ENCODE results near the gene TMEM220.

The TMEM220 gene

GRCh38 chr17:10744501-10745000, 14.7 kb upstream of the TMEM220 start:
- peaks cover 5% of the 10 kb centered on the region for H3K4me1 ChIP-seq (ENCODE audit: insufficient read depth, insufficient read length)
- H3K36me3 ChIP-seq (ENCODE audit: insufficient read depth, insufficient read length, low read length), result no peaks in the 10 kb centered on the region
- no peak for TF ChIP-seq ZNF274 (IDR thresholded peaks at IDR 0.05; ENCODE audit: low read depth, low read length)
- no peak for TF ChIP-seq SUZ12 (IDR thresholded peaks at IDR 0.05; ENCODE audit: extremely low read depth, insufficient read depth, insufficient read length)
- TF ChIP-seq YY1 (IDR thresholded peaks at IDR 0.05; ENCODE audit: insufficient read depth, insufficient read length), result no peak
- H3K9ac ChIP-seq (ENCODE audit: insufficient read length, low read depth), result no peak overlapping the region
- H3K4me3 ChIP-seq (ENCODE audit: insufficient read length, low read depth), result no peak overlapping the region
- H3K27me3 ChIP-seq (ENCODE audit: insufficient read depth, insufficient read length), result no peaks in the 10 kb centered on the region
- DNase-seq (ENCODE audit: low read depth, low spot score), result no peak
- H3K9me3 ChIP-seq (ENCODE audit: insufficient read depth, low read length), result no peaks in the 10 kb centered on the region

GRCh38 chr17:10743316-10744009, 13.6 kb upstream of the TMEM220 start:
- TF ChIP-seq ZNF274 (IDR thresholded peaks at IDR 0.05; ENCODE audit: low read depth, low read length) (no peak), SUZ12 (IDR thresholded peaks at IDR 0.05; ENCODE audit: extremely low read depth, insufficient read depth, insufficient read length) (no peak), YY1 (IDR thresholded peaks at IDR 0.05; ENCODE audit: insufficient read depth, insufficient read length) (no peak)
- Histone ChIP-seq H3K27me3 (ENCODE audit: insufficient read depth, insufficient read length) (no peaks in the 10 kb centered on the region), H3K4me1 (ENCODE audit: insufficient read depth, insufficient read length) (peaks cover 5% of the 10 kb centered on the region), H3K9ac (ENCODE audit: insufficient read length, low read depth) (no peak overlapping the region), H3K4me3 (ENCODE audit: insufficient read length, low read depth) (no peak overlapping the region), H3K36me3 (ENCODE audit: insufficient read depth, insufficient read length, low read length) (no peaks in the 10 kb centered on the region), H3K9me3 (ENCODE audit: insufficient read depth, low read length) (no peaks in the 10 kb centered on the region)
- DNase-seq (ENCODE audit: low read depth, low spot score), result no peak

DNA sequence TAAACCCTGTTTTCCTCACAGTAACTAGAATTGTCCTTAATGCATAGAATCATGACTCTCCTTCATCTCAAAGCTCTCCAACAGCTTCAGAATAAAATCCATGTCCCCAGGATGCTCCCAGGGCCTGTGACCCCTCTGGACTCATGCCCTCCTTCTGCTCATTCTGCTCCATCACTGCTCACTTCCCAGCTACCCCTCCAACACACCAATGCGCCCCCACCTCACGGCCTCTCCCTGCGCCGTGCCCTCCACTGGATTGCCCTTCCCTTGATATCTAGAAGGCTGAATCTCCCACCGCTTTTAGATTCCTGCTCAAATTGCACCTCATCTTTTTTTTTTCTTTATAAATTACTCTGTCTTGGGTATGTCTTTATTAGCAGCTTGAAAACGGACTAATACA, 12.6 kb upstream of the TMEM220 start:
- Histone ChIP-seq H3K9me3 (ENCODE audit: insufficient read depth, low read length) (no peaks in the 10 kb centered on the region), H3K4me3 (ENCODE audit: insufficient read length, low read depth) (no peak overlapping the region), H3K4me1 (ENCODE audit: insufficient read depth, insufficient read length) (peaks cover under 1% of the 10 kb centered on the region), H3K36me3 (ENCODE audit: insufficient read depth, insufficient read length, low read length) (no peaks in the 10 kb centered on the region), H3K9ac (ENCODE audit: insufficient read length, low read depth) (no peak overlapping the region), H3K27me3 (ENCODE audit: insufficient read depth, insufficient read length) (no peaks in the 10 kb centered on the region)
- TF ChIP-seq YY1 (IDR thresholded peaks at IDR 0.05; ENCODE audit: insufficient read depth, insufficient read length) (no peak), SUZ12 (IDR thresholded peaks at IDR 0.05; ENCODE audit: extremely low read depth, insufficient read depth, insufficient read length) (no peak), ZNF274 (IDR thresholded peaks at IDR 0.05; ENCODE audit: low read depth, low read length) (no peak)
- DNase-seq (ENCODE audit: low read depth, low spot score), result no peak

GRCh38 chr17:10741416-10742135, 11.8 kb upstream of the TMEM220 start:
- no peak overlapping the region for H3K4me3 ChIP-seq (ENCODE audit: insufficient read length, low read depth)
- no peak overlapping the region for H3K9ac ChIP-seq (ENCODE audit: insufficient read length, low read depth)
- no peak for TF ChIP-seq SUZ12 (IDR thresholded peaks at IDR 0.05; ENCODE audit: extremely low read depth, insufficient read depth, insufficient read length)
- TF ChIP-seq YY1 (IDR thresholded peaks at IDR 0.05; ENCODE audit: insufficient read depth, insufficient read length), result no peak
- TF ChIP-seq ZNF274 (IDR thresholded peaks at IDR 0.05; ENCODE audit: low read depth, low read length), result no peak
- no peaks in the 10 kb centered on the region for H3K36me3 ChIP-seq (ENCODE audit: insufficient read depth, insufficient read length, low read length)
- H3K9me3 ChIP-seq (ENCODE audit: insufficient read depth, low read length), result no peaks in the 10 kb centered on the region
- no peaks in the 10 kb centered on the region for H3K27me3 ChIP-seq (ENCODE audit: insufficient read depth, insufficient read length)
- H3K4me1 ChIP-seq (ENCODE audit: insufficient read depth, insufficient read length), result no peaks in the 10 kb centered on the region
- DNase-seq (ENCODE audit: low read depth, low spot score), result no peak

DNA sequence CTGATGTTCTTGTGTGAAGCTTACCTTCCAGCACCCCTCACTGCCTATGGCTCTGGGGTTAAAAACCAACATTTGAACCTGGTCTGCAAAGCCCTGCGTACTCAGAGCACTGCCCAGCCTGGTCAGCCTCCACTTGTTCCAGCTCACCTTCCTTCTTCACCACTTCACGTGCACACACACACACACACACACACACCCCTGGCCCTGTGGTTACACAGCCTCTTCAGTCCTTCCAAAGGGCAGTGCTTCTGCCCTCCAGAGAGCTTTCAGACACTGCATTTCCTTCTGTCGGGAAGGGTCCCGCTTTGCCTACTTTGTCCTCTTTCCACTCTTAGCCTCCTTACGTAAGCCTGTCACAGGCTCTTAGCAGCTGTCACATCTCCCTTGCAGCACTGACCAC, 9.6 kb upstream of the TMEM220 start:
- H3K27me3 ChIP-seq (ENCODE audit: insufficient read depth, insufficient read length), result no peaks in the 10 kb centered on the region
- no peaks in the 10 kb centered on the region for H3K36me3 ChIP-seq (ENCODE audit: insufficient read depth, insufficient read length, low read length)
- H3K9ac ChIP-seq (ENCODE audit: insufficient read length, low read depth), result no peak overlapping the region
- TF ChIP-seq SUZ12 (IDR thresholded peaks at IDR 0.05; ENCODE audit: extremely low read depth, insufficient read depth, insufficient read length) (no peak), YY1 (IDR thresholded peaks at IDR 0.05; ENCODE audit: insufficient read depth, insufficient read length) (no peak), ZNF274 (IDR thresholded peaks at IDR 0.05; ENCODE audit: low read depth, low read length) (no peak)
- no peak for DNase-seq (ENCODE audit: low read depth, low spot score)
- H3K4me1 ChIP-seq (ENCODE audit: insufficient read depth, insufficient read length), result no peaks in the 10 kb centered on the region
- H3K4me3 ChIP-seq (ENCODE audit: insufficient read length, low read depth), result no peak overlapping the region
- H3K9me3 ChIP-seq (ENCODE audit: insufficient read depth, low read length), result no peaks in the 10 kb centered on the region

GRCh38 chr17:10738521-10739258, 8.9 kb upstream of the TMEM220 start:
- no peaks in the 10 kb centered on the region for H3K27me3 ChIP-seq (ENCODE audit: insufficient read depth, insufficient read length)
- no peak overlapping the region for H3K4me3 ChIP-seq (ENCODE audit: insufficient read length, low read depth)
- DNase-seq (ENCODE audit: low read depth, low spot score), result no peak
- no peaks in the 10 kb centered on the region for H3K36me3 ChIP-seq (ENCODE audit: insufficient read depth, insufficient read length, low read length)
- no peak for TF ChIP-seq ZNF274 (IDR thresholded peaks at IDR 0.05; ENCODE audit: low read depth, low read length)
- TF ChIP-seq YY1 (IDR thresholded peaks at IDR 0.05; ENCODE audit: insufficient read depth, insufficient read length), result no peak
- no peaks in the 10 kb centered on the region for H3K4me1 ChIP-seq (ENCODE audit: insufficient read depth, insufficient read length)
- H3K9me3 ChIP-seq (ENCODE audit: insufficient read depth, low read length), result no peaks in the 10 kb centered on the region
- H3K9ac ChIP-seq (ENCODE audit: insufficient read length, low read depth), result no peak overlapping the region

DNA sequence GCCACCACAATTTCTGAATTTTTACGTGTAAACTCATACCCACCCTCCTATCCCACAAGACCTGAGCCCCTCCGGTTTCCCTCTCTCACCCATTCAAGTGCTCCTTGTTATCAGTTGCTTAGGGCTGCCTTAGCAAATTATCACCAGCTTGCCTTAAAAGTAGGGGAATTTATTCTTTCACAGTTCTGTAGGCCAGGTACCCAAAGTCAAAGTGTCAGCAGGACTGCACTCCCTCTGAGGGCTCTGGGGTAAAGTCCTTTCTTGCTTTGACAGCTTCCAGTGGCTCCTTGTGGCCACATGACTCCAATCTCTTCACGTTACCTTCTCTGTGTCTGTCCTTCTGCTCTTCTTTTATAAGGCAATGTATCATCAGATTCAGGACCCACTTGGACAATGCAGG, 7.9 kb upstream of the TMEM220 start:
- Histone ChIP-seq H3K27me3 (ENCODE audit: insufficient read depth, insufficient read length) (no peaks in the 10 kb centered on the region), H3K36me3 (ENCODE audit: insufficient read depth, insufficient read length, low read length) (no peaks in the 10 kb centered on the region), H3K9ac (ENCODE audit: insufficient read length, low read depth) (no peak overlapping the region), H3K4me1 (ENCODE audit: insufficient read depth, insufficient read length) (no peaks in the 10 kb centered on the region), H3K4me3 (ENCODE audit: insufficient read length, low read depth) (no peak overlapping the region), H3K9me3 (ENCODE audit: insufficient read depth, low read length) (no peaks in the 10 kb centered on the region)
- TF ChIP-seq ZNF274 (IDR thresholded peaks at IDR 0.05; ENCODE audit: low read depth, low read length) (no peak), SUZ12 (IDR thresholded peaks at IDR 0.05; ENCODE audit: extremely low read depth, insufficient read depth, insufficient read length) (no peak), YY1 (IDR thresholded peaks at IDR 0.05; ENCODE audit: insufficient read depth, insufficient read length) (no peak)
- DNase-seq (ENCODE audit: low read depth, low spot score), result no peak

Measured in NT2/D1 (cell line).